ENCODE results near the gene PMAIP1.

The PMAIP1 gene

DNA sequence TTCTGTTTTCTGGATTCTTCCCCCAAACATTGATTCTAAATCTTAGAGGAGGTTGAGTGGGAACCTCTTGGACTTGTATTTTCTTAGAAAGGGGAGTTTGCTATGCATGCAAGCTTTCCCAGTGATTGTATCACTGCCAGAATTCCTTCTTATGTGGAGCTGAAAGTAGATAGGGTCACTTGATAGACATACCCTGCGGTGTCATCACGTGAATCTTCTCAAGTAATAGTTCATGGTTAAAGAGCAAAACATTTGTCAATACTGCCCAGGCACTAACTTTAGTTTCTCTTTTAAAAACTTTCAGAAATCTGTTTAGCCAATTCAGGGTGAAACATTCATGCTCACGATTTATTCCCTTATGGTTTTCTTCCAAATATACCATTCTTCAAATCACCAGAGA is 6.4 kb downstream of the PMAIP1 start:
- H3K27ac ChIP-seq (replicated peaks), result no peak overlapping the region
- no peak overlapping the region for H3K4me3 ChIP-seq (replicated peaks; ENCODE audit: insufficient read depth, low read length)

GRCh38 chr18:59907172-59907571 is 7.4 kb downstream of the PMAIP1 start:
- H3K27me3 ChIP-seq (ENCODE audit: insufficient read depth, poor library complexity, severe bottlenecking), result no peaks in the 10 kb centered on the region
- peak in 1 of 2 experiments; percentile 82 for DNase-seq (ENCODE audit: low read depth in 1 of 2, low spot score in 1 of 2)
- H3K27ac ChIP-seq (replicated peaks), result peak overlapping the region; percentile 32
- H3K4me3 ChIP-seq (replicated peaks; ENCODE audit: insufficient read depth, low read length), result no peak overlapping the region
- TF ChIP-seq SPI1 (IDR thresholded peaks at IDR 0.05; ENCODE audit: borderline replicate concordance, low read depth) (peak; percentile 92), CTCF (IDR thresholded peaks at IDR 0.05; ENCODE audit: insufficient read depth, low read length) (no peak)

More for the DNA sequence above, 6.4 kb downstream of the PMAIP1 start:
- H3K27me3 ChIP-seq (ENCODE audit: insufficient read depth, poor library complexity, severe bottlenecking), result no peaks in the 10 kb centered on the region
- no peak for DNase-seq (ENCODE audit: low read depth in 1 of 2, low spot score in 1 of 2)
- TF ChIP-seq CTCF (IDR thresholded peaks at IDR 0.05; ENCODE audit: insufficient read depth, low read length), result no peak
- TF ChIP-seq POLR2AphosphoS5 (IDR thresholded peaks at IDR 0.05; ENCODE audit: low read depth), result no peak
- no peak for TF ChIP-seq GABPA (IDR thresholded peaks at IDR 0.05; ENCODE audit: low read depth)
- no peak for TF ChIP-seq REST (IDR thresholded peaks at IDR 0.05; ENCODE audit: insufficient replicate concordance, low read depth)
- TF ChIP-seq SPI1 (IDR thresholded peaks at IDR 0.05; ENCODE audit: borderline replicate concordance, low read depth), result no peak

DNA sequence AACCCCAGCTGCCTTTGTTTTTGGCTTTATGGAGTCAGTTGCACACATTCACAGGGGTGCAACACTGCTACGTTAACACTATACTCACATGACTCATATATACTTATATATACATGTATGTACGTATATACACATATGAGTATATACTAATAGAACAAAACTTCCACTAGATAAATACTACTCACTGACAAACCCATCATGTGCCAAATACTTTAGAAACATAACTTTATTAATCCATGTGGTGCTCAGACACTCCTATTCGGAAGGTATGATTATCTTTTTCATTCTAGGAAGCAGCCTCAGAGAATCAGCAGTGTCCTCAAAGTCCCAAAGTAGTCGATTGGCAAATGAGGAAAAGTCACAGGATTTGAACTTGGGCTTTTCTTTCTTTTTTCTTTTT is 7.9 kb downstream of the PMAIP1 start:
- TF ChIP-seq POLR2AphosphoS5 (IDR thresholded peaks at IDR 0.05; ENCODE audit: low read depth) (no peak), GABPA (IDR thresholded peaks at IDR 0.05; ENCODE audit: low read depth) (no peak), SPI1 (IDR thresholded peaks at IDR 0.05; ENCODE audit: borderline replicate concordance, low read depth) (no peak), CTCF (IDR thresholded peaks at IDR 0.05; ENCODE audit: insufficient read depth, low read length) (no peak), REST (IDR thresholded peaks at IDR 0.05; ENCODE audit: insufficient replicate concordance, low read depth) (no peak)
- no peak overlapping the region for H3K4me3 ChIP-seq (replicated peaks; ENCODE audit: insufficient read depth, low read length)
- 0 out of 2 replicates have a peak overlapping the region, but pooled peaks have one; percentile 32 for H3K27ac ChIP-seq (replicated peaks)
- H3K27me3 ChIP-seq (ENCODE audit: insufficient read depth, poor library complexity, severe bottlenecking), result no peaks in the 10 kb centered on the region
- DNase-seq (ENCODE audit: low read depth in 1 of 2, low spot score in 1 of 2), result no peak

DNA sequence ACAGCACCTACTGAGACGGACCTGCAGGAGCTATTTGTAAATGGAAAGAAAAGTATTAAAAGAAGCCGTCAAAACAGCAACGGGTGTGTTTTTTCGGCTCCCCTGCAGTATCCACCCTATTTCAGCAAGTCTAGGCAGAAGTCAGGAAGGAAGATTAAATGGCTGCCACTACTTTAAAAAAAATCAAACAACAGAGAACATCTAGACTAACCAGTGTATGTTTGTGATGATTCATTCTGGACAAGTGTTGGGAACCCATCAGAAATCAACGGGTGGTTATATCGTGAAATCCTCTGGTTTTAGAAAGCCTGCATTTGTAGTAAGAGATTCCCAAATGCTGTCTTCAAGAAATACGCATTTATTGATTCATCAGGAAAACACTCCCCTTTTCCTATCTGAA is 9.0 kb downstream of the PMAIP1 start:
- no peak for DNase-seq (ENCODE audit: low read depth in 1 of 2, low spot score in 1 of 2)
- no peaks in the 10 kb centered on the region for H3K27me3 ChIP-seq (ENCODE audit: insufficient read depth, poor library complexity, severe bottlenecking)
- H3K4me3 ChIP-seq (replicated peaks; ENCODE audit: insufficient read depth, low read length), result no peak overlapping the region
- TF ChIP-seq POLR2AphosphoS5 (IDR thresholded peaks at IDR 0.05; ENCODE audit: low read depth) (no peak), CTCF (IDR thresholded peaks at IDR 0.05; ENCODE audit: insufficient read depth, low read length) (no peak), GABPA (IDR thresholded peaks at IDR 0.05; ENCODE audit: low read depth) (no peak), REST (IDR thresholded peaks at IDR 0.05; ENCODE audit: insufficient replicate concordance, low read depth) (no peak), SPI1 (IDR thresholded peaks at IDR 0.05; ENCODE audit: borderline replicate concordance, low read depth) (no peak)
- H3K27ac ChIP-seq (replicated peaks), result no peak overlapping the region
